HepG2 (cell line): ENCODE results near the gene SFT2D2. TPM values are rescaled to one million over a fixed set of nuclear protein-coding genes. Genes with fewer than 3 reads are reported as not detected.
A peak's percentile ranks its signal among the peaks of the same experiment; 100 is the strongest.

Source experiments
- FOXA1 ChIP-seq, 2 experiments: fragments of 450-650 bp in 1 of 2; sonication (generic) in 1 of 2; formaldehyde crosslinking in 1 of 2; IDR thresholded peaks; 2 replicates each; pipeline versions ENCODE4 v1.4.0 to v1.6.1; 2016 to 2020; ENCODE audit warnings: missing genetic modification reagents in 1 of 2
- GABPB1 ChIP-seq: IDR thresholded peaks from 2 replicates; pipeline ENCODE4 v1.6.1; 2016; ENCODE audit warnings: mild to moderate bottlenecking, missing genetic modification reagents, moderate library complexity, missing compliant biosample characterization
- GFI1 ChIP-seq: sonication (generic); formaldehyde crosslinking; IDR thresholded peaks from 2 replicates; pipeline ENCODE4 v1.5.0; 2020; ENCODE audit warnings: missing genetic modification reagents, mild to moderate bottlenecking, borderline replicate concordance
- HDAC2 ChIP-seq: sonication (generic); formaldehyde crosslinking; IDR thresholded peaks from 2 replicates; pipeline ENCODE4 v1.4.0; 2020; ENCODE audit warnings: missing genetic modification reagents
- HNF4G ChIP-seq, 2 experiments: sonication (generic) in 1 of 2; formaldehyde crosslinking in 1 of 2; IDR thresholded peaks; 2 replicates each; pipeline versions ENCODE4 v1.4.0 to v1.6.1; 2011 to 2020; ENCODE audit warnings: borderline replicate concordance in 2 of 2, low read depth in 2 of 2, mild to moderate bottlenecking in 2 of 2, low read length in 1 of 2, missing genetic modification reagents in 1 of 2, moderate library complexity in 1 of 2
- IRF2 ChIP-seq: IDR thresholded peaks from 2 replicates; pipeline ENCODE4 v1.6.1; 2018; ENCODE audit warnings: missing genetic modification reagents, missing compliant biosample characterization
- SMARCC2 ChIP-seq: fragments of 450-650 bp; IDR thresholded peaks from 2 replicates; pipeline ENCODE4 v1.6.1; 2017; ENCODE audit warnings: antibody characterized with exemption, mild to moderate bottlenecking
- SNAPC2 ChIP-seq: sonication (generic); formaldehyde crosslinking; IDR thresholded peaks from 2 replicates; pipeline ENCODE4 v1.8.1; 2022; ENCODE audit warnings: mild to moderate bottlenecking, missing genetic modification reagents
- SOX6 ChIP-seq, 2 experiments: fragments of 450-650 bp in 1 of 2; sonication (generic) in 1 of 2; formaldehyde crosslinking in 1 of 2; IDR thresholded peaks; 2 replicates each; pipeline versions ENCODE4 v1.4.0 to v1.6.1; 2017 to 2020; ENCODE audit warnings: antibody characterized with exemption in 1 of 2, mild to moderate bottlenecking in 1 of 2, missing genetic modification reagents in 1 of 2
- ZFP82 ChIP-seq: sonication (generic); formaldehyde crosslinking; IDR thresholded peaks from 2 replicates; pipeline ENCODE4 v1.5.1; 2020; ENCODE audit warnings: mild to moderate bottlenecking, missing genetic modification reagents, borderline replicate concordance
- ZNF138 ChIP-seq: sonication (generic); formaldehyde crosslinking; IDR thresholded peaks from 2 replicates; pipeline ENCODE4 v1.5.0; 2020; ENCODE audit warnings: mild to moderate bottlenecking, low read depth, missing genetic modification reagents
- ZNF615 ChIP-seq: sonication (generic); formaldehyde crosslinking; IDR thresholded peaks from 2 replicates; pipeline ENCODE4 v1.5.0; 2020; ENCODE audit warnings: mild to moderate bottlenecking, missing genetic modification reagents, borderline replicate concordance
- ZNF616 ChIP-seq: sonication (generic); formaldehyde crosslinking; IDR thresholded peaks from 2 replicates; pipeline ENCODE4 v1.5.0; 2020; ENCODE audit warnings: low read depth, mild to moderate bottlenecking, missing genetic modification reagents
- ZNF777 ChIP-seq: sonication (generic); formaldehyde crosslinking; IDR thresholded peaks from 2 replicates; pipeline ENCODE4 v1.4.0; 2020; ENCODE audit warnings: missing genetic modification reagents
- polyA plus RNA-seq, 8 experiments: library from polyadenylated mRNA; depleted of rRNA in 3 of 8; stranded (reverse) in 7 of 8; unstranded in 1 of 8; fragments of >200 nt; fragmentation: Illumina TruSeq in 4 of 8; extraction: Trizol in 4 of 8; gene quantifications; 2 replicates each; pipeline versions ENCODE4 v1.2.1 to v1.2.3, GENCODE V29; 2011 to 2016; ENCODE audit warnings: low read depth in 4 of 8, missing spikeins in 1 of 8, mixed read lengths in 1 of 8; ENCODE audit not compliant: insufficient read depth in 1 of 8
- total RNA-seq, 5 experiments: library from RNA; depleted of rRNA; stranded (reverse); fragments of >200 nt; fragmentation: Illumina TruSeq; extraction: Trizol; gene quantifications; 2 replicates each; pipeline ENCODE4 v1.2.3, GENCODE V29; 2016; ENCODE audit warnings: low read depth in 1 of 5
- TF ChIP-seq, protein P1 (sequence below): sonication (generic); formaldehyde crosslinking; IDR thresholded peaks from 2 replicates; pipeline ENCODE4 v1.8.1; 2023; ENCODE audit warnings: mild to moderate bottlenecking, missing genetic modification reagents
- TF ChIP-seq, protein P2 (sequence below): sonication (generic); formaldehyde crosslinking; conservative IDR thresholded peaks from 2 replicates; pipeline ENCODE4 v1.4.0; 2020; ENCODE audit warnings: missing genetic modification reagents
- TF ChIP-seq, protein P3 (sequence below): sonication (generic); formaldehyde crosslinking; IDR thresholded peaks from 2 replicates; pipeline ENCODE4 v1.9.0; 2021; ENCODE audit warnings: missing genetic modification reagents, borderline replicate concordance
- TF ChIP-seq, protein P4 (sequence below), 2 experiments: IDR thresholded peaks; 2 replicates each; pipeline ENCODE4 v1.6.1; 2011 to 2012; ENCODE audit warnings: low read length in 2 of 2, borderline replicate concordance in 1 of 2, low read depth in 1 of 2, mild to moderate bottlenecking in 1 of 2, moderate library complexity in 1 of 2
- TF ChIP-seq, protein P5 (sequence below): IDR thresholded peaks from 2 replicates; pipeline ENCODE4 v1.6.1; 2012; ENCODE audit warnings: inconsistent platforms

Gene SFT2D2
- total and polyA plus RNA-seq, 2 of the 13 experiments (the other 11 are each of a cell fraction or from before 2014, with no cell fraction given): 10.0 to 28.8 TPM

DNA sequence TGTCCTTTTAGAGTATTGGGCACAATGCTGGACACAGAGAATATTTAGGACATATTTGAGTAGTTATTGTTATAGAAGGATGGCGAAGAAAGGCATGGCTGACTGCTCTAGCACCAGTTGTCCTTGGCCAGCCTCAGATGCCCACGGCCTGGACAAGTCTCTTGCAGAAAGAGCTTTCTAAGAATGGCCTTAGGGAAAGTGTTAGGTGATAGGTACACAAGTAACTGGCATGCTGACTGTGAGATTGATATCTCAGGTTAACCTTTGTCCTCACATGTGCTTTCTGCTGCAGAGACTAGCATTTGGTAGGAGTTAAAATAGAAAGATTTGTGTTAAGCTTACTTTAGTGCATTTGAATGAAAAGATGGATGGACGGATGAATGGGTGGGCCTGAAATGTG lies 10.1 kb downstream of the SFT2D2 start (continued):
- TF ChIP-seq ZNF616 (no peak), SOX6 (IDR thresholded peaks at IDR 0.05) (no peak), SOX6 (CRISPR knock-in tag; IDR thresholded peaks at IDR 0.05) (0 out of 2 replicates have a peak, but pooled peaks have one; percentile 13), HNF4G (IDR thresholded peaks at IDR 0.05; ENCODE audit: borderline replicate concordance, low read depth, low read length) (0 out of 2 replicates have a peak, but pooled peaks have one; percentile 38), HNF4G (CRISPR knock-in tag; IDR thresholded peaks at IDR 0.05; ENCODE audit: borderline replicate concordance, low read depth) (no peak), ZNF138 (CRISPR knock-in tag) (no peak), GFI1 (0 out of 2 replicates have a peak, but pooled peaks have one; percentile 20), GABPB1 (no peak), SNAPC2 (no peak), ZNF777 (CRISPR knock-in tag) (no peak), HDAC2 (CRISPR knock-in tag) (no peak), ZNF615 (CRISPR knock-in tag) (no peak), IRF2 (CRISPR knock-in tag) (no peak), ZFP82 (CRISPR knock-in tag) (no peak), FOXA1 (IDR thresholded peaks at IDR 0.05) (no peak), FOXA1 (CRISPR knock-in tag; IDR thresholded peaks at IDR 0.05) (0 out of 2 replicates have a peak, but pooled peaks have one; percentile 15), SMARCC2 (no peak)
- TF ChIP-seq, protein P1, sequence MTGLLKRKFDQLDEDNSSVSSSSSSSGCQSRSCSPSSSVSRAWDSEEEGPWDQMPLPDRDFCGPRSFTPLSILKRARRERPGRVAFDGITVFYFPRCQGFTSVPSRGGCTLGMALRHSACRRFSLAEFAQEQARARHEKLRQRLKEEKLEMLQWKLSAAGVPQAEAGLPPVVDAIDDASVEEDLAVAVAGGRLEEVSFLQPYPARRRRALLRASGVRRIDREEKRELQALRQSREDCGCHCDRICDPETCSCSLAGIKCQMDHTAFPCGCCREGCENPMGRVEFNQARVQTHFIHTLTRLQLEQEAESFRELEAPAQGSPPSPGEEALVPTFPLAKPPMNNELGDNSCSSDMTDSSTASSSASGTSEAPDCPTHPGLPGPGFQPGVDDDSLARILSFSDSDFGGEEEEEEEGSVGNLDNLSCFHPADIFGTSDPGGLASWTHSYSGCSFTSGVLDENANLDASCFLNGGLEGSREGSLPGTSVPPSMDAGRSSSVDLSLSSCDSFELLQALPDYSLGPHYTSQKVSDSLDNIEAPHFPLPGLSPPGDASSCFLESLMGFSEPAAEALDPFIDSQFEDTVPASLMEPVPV: no peak
- TF ChIP-seq, protein P2, sequence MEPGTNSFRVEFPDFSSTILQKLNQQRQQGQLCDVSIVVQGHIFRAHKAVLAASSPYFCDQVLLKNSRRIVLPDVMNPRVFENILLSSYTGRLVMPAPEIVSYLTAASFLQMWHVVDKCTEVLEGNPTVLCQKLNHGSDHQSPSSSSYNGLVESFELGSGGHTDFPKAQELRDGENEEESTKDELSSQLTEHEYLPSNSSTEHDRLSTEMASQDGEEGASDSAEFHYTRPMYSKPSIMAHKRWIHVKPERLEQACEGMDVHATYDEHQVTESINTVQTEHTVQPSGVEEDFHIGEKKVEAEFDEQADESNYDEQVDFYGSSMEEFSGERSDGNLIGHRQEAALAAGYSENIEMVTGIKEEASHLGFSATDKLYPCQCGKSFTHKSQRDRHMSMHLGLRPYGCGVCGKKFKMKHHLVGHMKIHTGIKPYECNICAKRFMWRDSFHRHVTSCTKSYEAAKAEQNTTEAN (CRISPR knock-in tag): no peak
- TF ChIP-seq, protein P3, sequence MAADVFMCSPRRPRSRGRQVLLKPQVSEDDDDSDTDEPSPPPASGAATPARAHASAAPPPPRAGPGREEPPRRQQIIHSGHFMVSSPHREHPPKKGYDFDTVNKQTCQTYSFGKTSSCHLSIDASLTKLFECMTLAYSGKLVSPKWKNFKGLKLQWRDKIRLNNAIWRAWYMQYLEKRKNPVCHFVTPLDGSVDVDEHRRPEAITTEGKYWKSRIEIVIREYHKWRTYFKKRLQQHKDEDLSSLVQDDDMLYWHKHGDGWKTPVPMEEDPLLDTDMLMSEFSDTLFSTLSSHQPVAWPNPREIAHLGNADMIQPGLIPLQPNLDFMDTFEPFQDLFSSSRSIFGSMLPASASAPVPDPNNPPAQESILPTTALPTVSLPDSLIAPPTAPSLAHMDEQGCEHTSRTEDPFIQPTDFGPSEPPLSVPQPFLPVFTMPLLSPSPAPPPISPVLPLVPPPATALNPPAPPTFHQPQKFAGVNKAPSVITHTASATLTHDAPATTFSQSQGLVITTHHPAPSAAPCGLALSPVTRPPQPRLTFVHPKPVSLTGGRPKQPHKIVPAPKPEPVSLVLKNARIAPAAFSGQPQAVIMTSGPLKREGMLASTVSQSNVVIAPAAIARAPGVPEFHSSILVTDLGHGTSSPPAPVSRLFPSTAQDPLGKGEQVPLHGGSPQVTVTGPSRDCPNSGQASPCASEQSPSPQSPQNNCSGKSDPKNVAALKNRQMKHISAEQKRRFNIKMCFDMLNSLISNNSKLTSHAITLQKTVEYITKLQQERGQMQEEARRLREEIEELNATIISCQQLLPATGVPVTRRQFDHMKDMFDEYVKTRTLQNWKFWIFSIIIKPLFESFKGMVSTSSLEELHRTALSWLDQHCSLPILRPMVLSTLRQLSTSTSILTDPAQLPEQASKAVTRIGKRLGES (CRISPR knock-in tag): no peak
- TF ChIP-seq, protein P4, sequence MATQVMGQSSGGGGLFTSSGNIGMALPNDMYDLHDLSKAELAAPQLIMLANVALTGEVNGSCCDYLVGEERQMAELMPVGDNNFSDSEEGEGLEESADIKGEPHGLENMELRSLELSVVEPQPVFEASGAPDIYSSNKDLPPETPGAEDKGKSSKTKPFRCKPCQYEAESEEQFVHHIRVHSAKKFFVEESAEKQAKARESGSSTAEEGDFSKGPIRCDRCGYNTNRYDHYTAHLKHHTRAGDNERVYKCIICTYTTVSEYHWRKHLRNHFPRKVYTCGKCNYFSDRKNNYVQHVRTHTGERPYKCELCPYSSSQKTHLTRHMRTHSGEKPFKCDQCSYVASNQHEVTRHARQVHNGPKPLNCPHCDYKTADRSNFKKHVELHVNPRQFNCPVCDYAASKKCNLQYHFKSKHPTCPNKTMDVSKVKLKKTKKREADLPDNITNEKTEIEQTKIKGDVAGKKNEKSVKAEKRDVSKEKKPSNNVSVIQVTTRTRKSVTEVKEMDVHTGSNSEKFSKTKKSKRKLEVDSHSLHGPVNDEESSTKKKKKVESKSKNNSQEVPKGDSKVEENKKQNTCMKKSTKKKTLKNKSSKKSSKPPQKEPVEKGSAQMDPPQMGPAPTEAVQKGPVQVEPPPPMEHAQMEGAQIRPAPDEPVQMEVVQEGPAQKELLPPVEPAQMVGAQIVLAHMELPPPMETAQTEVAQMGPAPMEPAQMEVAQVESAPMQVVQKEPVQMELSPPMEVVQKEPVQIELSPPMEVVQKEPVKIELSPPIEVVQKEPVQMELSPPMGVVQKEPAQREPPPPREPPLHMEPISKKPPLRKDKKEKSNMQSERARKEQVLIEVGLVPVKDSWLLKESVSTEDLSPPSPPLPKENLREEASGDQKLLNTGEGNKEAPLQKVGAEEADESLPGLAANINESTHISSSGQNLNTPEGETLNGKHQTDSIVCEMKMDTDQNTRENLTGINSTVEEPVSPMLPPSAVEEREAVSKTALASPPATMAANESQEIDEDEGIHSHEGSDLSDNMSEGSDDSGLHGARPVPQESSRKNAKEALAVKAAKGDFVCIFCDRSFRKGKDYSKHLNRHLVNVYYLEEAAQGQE (IDR thresholded peaks at IDR 0.05; ENCODE audit: borderline replicate concordance in 1 of 2, low read depth in 1 of 2, low read length in 2 of 2): no peak
- TF ChIP-seq, protein P5, sequence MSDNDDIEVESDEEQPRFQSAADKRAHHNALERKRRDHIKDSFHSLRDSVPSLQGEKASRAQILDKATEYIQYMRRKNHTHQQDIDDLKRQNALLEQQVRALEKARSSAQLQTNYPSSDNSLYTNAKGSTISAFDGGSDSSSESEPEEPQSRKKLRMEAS: peak; percentile 44; the same call in 1 of the 2 replicates
